Panc1 (cell line): ENCODE measurements around the gene GRM4. TPM values are rescaled to one million over a fixed set of nuclear protein-coding genes. Genes with fewer than 3 reads are reported as not detected.

Experiments used
- ATAC-seq: fragments of 200-7000 bp; cut with Tn5 transposase; 2 replicates; pipeline ENCODE4 v1.9.1; 2020; ENCODE audit warnings: mild to moderate bottlenecking, moderate library complexity
- BruUV-seq: library from RNA; stranded (reverse); fragments of 400-500 nt; replicated peaks from 2 replicates; lab custom pipeline; 2021; lab: Mats Ljungman, UMichigan
- CTCF ChIA-PET: fragments of 300-600 bp; sonication (Branson Sonifier 250); formaldehyde crosslinking; loops from one replicate; lab custom pipeline; 2022; ENCODE audit warnings: antibody characterized with exemption; lab: Charles Lee
- POLR2A ChIA-PET: fragments of 300-600 bp; sonication (Branson Sonifier 250); formaldehyde crosslinking; loops from one replicate; lab custom pipeline; 2022; ENCODE audit warnings: antibody characterized with exemption; lab: Charles Lee
- DNase-seq: peaks from one replicate; pipeline ENCODE4 v3.0.0-alpha.2; 2010; ENCODE audit warnings: low read depth, low spot score
- H3K27ac ChIP-seq: 2 replicates; pipeline ENCODE4 v1.5.1; 2011; ENCODE audit warnings: mild to moderate bottlenecking, low read length, inconsistent platforms
- H3K27me3 ChIP-seq: fragments of 200-500 bp; sonication (Bioruptor generic); 2 replicates; pipeline ENCODE4 v1.6.0; 2014; ENCODE audit warnings: low read length, inconsistent platforms; ENCODE audit not compliant: control insufficient read depth, insufficient read depth
- H3K36me3 ChIP-seq: fragments of 200-500 bp; sonication (Bioruptor generic); 2 replicates; pipeline ENCODE4 v1.5.1; 2014; ENCODE audit warnings: inconsistent platforms, mild to moderate bottlenecking, low read length, moderate library complexity; ENCODE audit not compliant: control insufficient read depth, insufficient read depth
- H3K4me1 ChIP-seq: 2 replicates; pipeline ENCODE4 v1.5.1; 2011; ENCODE audit warnings: inconsistent platforms, mild to moderate bottlenecking, low read length, moderate library complexity; ENCODE audit not compliant: control insufficient read depth, insufficient read depth
- H3K4me3 ChIP-seq, 2 experiments: 2 replicates each; pipeline ENCODE4 v1.5.1; 2011 to 2012; ENCODE audit warnings: low read depth in 2 of 2, low read length in 2 of 2, mild to moderate bottlenecking in 2 of 2, inconsistent platforms in 1 of 2, moderate library complexity in 1 of 2
- H3K9me3 ChIP-seq: fragments of 200-500 bp; sonication (Bioruptor generic); 2 replicates; pipeline ENCODE4 v1.5.1; 2014; ENCODE audit warnings: low read depth, mild to moderate bottlenecking, inconsistent platforms, low read length, moderate library complexity; ENCODE audit not compliant: control insufficient read depth, insufficient read depth
- CTCF ChIP-seq: fragments of 450-650 bp; IDR thresholded peaks from 2 replicates; pipeline ENCODE4 v1.5.1; 2017; ENCODE audit warnings: mild to moderate bottlenecking
- POLR2AphosphoS5 ChIP-seq: IDR thresholded peaks from 2 replicates; pipeline ENCODE4 v1.6.1; 2012; ENCODE audit warnings: mild to moderate bottlenecking, low read depth, low read length, moderate library complexity
- REST ChIP-seq, 2 experiments: IDR thresholded peaks; 2 replicates each; pipeline ENCODE4 v1.6.1; 2011 to 2012; ENCODE audit warnings: low read depth in 2 of 2, control low read depth in 1 of 2, low read length in 1 of 2, mild to moderate bottlenecking in 1 of 2, moderate library complexity in 1 of 2; ENCODE audit not compliant: insufficient read depth in 1 of 2
- SIN3A ChIP-seq: IDR thresholded peaks from 2 replicates; pipeline ENCODE4 v1.6.1; 2012; ENCODE audit warnings: low read depth, mild to moderate bottlenecking, low read length, moderate library complexity, borderline replicate concordance; ENCODE audit not compliant: insufficient read depth
- TCF7L2 ChIP-seq: IDR thresholded peaks from 2 replicates; pipeline ENCODE4 v1.6.1; 2011; ENCODE audit warnings: mild to moderate bottlenecking, low read depth, low read length, inconsistent platforms
- in situ Hi-C: cut with HindIII; loops from 2 replicates; pipeline ENCODE4 v1.10.0; 2016; ENCODE audit warnings: low sequenced_read_pairs, low pct_unique_long_range_greater_than_20kb
- intact Hi-C: fragments of 100-400 bp; cut with micrococcal nuclease; formaldehyde crosslinking; loops from one replicate; pipeline ENCODE4 v1.10.0; 2022; ENCODE audit not compliant: unreplicated experiment
- total RNA-seq: library from RNA; stranded (reverse); gene quantifications from one replicate; pipeline ENCODE4 v1.2.1, GENCODE V29; 2021; ENCODE audit not compliant: unreplicated experiment

GRM4 gene
- total RNA-seq, 1 experiment from 2014 or later, result 1.3 TPM

DNA sequence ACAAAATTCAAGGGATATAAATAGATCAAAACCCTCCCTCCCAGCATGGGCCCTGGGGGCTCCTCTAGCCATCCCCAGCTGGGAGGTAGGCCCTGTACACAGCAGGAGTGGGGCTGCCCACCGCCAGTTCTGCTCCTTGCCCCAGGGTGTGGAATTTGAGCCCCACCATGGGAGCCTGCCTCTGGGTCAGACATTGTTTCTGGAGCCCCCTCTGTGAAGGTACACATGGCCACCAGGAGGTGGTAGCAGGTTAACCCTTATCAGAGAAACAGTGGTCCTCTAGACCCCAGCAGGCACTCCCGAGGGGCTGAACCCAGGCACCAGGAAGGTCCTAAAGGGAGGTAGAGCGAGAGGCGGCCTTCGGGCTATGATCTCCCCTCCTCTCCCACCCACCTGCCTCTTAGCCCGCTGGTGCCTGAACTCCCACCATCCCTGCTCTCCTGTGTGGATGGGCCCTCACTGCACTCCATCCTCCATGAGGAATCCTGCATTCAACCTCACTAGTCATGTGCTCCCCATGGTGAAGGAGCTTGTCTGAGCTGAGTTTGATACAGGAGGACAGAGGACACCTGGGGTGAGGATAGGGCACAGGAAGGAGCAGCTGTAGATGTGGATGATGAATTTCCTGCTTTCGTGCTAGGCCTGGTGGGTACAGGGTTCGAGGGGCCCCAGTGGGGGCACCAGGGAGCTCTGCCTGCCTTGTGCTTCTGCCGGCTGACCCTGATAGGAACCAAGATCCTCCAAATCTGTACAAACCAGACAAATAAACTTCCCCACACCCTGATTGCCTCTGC lies 114.9 kb downstream of the GRM4 start:
- ChIA-PET CTCF (interaction anchor here (0.5 kb wide), 1 partner anchor 24 kb away, joined by 4 read pairs; no protein-coding TSS in a partner anchor), POLR2A (interaction anchor here (0.6 kb wide), 1 partner anchor 177 kb away, joined by 3 read pairs; no protein-coding TSS in a partner anchor)
- H3K4me3 ChIP-seq, result no peak overlapping the region
- DNase-seq, result no peak
- ATAC-seq, result no peak
- no peak overlapping the region for H3K27ac ChIP-seq
- TF ChIP-seq TCF7L2 (no peak), REST (IDR thresholded peaks at IDR 0.05; ENCODE audit: insufficient read depth in 1 of 2, low read depth in 2 of 2, low read length in 1 of 2) (no peak), SIN3A (no peak), CTCF (no peak), POLR2AphosphoS5 (no peak)
- H3K27me3 ChIP-seq, result no peaks in the 10 kb centered on the region
- no peaks in the 10 kb centered on the region for H3K4me1 ChIP-seq
- BruUV-seq, result no TSS peak
- in situ Hi-C loops, result no loop called here
- H3K36me3 ChIP-seq, result no peaks in the 10 kb centered on the region
- intact Hi-C loops, result no loop called here
- H3K9me3 ChIP-seq, result no peaks in the 10 kb centered on the region

DNA sequence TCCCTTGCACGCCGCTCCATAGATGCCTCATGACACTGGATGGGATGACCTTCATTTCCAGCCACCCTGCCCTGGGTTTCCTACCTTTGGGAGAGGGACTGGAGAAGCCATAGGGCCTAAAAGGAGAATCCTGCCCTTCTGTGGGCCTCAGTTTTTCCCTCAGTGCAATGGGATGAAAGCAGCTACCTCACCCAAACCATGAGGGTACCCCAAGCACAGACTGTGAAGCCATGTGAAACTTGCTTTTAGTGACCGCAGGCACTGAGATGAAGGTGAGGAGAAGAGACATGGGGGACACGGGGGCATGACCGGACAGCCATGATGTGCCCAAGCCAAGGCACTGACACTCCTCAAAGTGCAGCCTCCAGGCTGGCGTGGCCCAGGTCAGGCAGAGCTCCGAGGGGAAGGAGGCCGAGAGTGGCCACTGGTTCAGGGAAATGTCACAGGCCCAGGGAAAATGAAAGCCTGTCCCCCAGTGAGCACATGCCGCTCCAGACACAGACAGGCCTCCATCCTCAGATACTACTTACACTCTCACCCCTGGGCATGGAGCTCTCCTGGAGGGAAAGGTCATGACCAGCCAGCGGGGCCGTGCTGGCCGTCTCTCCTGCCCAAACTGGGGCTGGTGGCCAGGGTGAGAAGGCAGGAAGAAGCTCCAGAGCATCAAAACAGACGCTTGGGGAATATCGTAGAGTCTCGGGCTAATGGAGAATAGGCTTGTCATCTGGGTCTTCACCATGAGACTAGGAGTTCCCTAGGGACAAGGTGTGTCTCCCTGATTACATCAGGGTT lies 116.2 kb downstream of the GRM4 start:
- TF ChIP-seq CTCF (no peak), SIN3A (no peak), TCF7L2 (no peak), REST (IDR thresholded peaks at IDR 0.05; ENCODE audit: insufficient read depth in 1 of 2, low read depth in 2 of 2, low read length in 1 of 2) (no peak), POLR2AphosphoS5 (no peak)
- H3K4me3 ChIP-seq, result no peak overlapping the region
- peaks cover 3% of the 10 kb centered on the region; the same call in 1 of the 2 replicates for H3K4me1 ChIP-seq
- intact Hi-C loops (no loop called here), in situ Hi-C loops (no loop called here)
- DNase-seq, result no peak
- no peaks in the 10 kb centered on the region for H3K9me3 ChIP-seq
- no peaks in the 10 kb centered on the region for H3K36me3 ChIP-seq
- ATAC-seq, result no peak
- H3K27me3 ChIP-seq, result no peaks in the 10 kb centered on the region
- no peak overlapping the region for H3K27ac ChIP-seq
- POLR2A ChIA-PET, result no interaction called here
- CTCF ChIA-PET, result interaction anchor here (0.5 kb wide), 1 partner anchor 38 kb away, joined by 4 read pairs; no protein-coding TSS in a partner anchor
- BruUV-seq, result no TSS peak
